Naive thymus-derived CD8-positive, alpha-beta T cell (primary cell): Measurements from ENCODE around the gene CCNQ. TPM values are rescaled to one million over a fixed set of nuclear protein-coding genes. Genes with fewer than 3 reads are reported as not detected.
A peak's percentile ranks its signal among the peaks of the same experiment; 100 is the strongest.

Experiments used
- ATAC-seq, 2 donors: fragments of 150-1000 bp; cut with Tn5 transposase in 1 of 2; sonication (Bioruptor Pico), chemical (Tn5 transposase) in 1 of 2; 1 replicate in 1 of 2; 2 replicates in 1 of 2; pipeline ENCODE4 v1.10.0; 2021; ENCODE audit warnings: mild to moderate bottlenecking in 2 of 2, moderate library complexity in 2 of 2
- POLR2A ChIA-PET: fragments of 350-600 bp; sonication (Branson Sonifier 250); formaldehyde crosslinking; loops from one replicate; lab custom pipeline; 2021; ENCODE audit warnings: antibody characterized with exemption; lab: Charles Lee
- DNase-seq, 10 donors: peaks; one replicate each; pipeline versions ENCODE4 v3.0.0 to v3.0.0-alpha.2; 2020 to 2022
- H3K27ac Mint-ChIP-seq, 10 donors: one replicate each; pipeline ENCODE4 v1.8.0; 2020 to 2022; ENCODE audit warnings: mild to moderate bottlenecking in 10 of 10, mixed read lengths in 10 of 10, moderate library complexity in 4 of 10, inconsistent platforms in 1 of 10
- H3K27me3 Mint-ChIP-seq, 5 donors: one replicate each; pipeline ENCODE4 v1.8.0; 2021 to 2022; ENCODE audit warnings: mixed read lengths in 5 of 5
- H3K36me3 Mint-ChIP-seq, 3 donors: one replicate each; pipeline ENCODE4 v1.8.0; 2020 to 2022; ENCODE audit warnings: mixed read lengths in 3 of 3, mild to moderate bottlenecking in 2 of 3, inconsistent platforms in 1 of 3
- H3K4me1 Mint-ChIP-seq, 4 donors: one replicate each; pipeline ENCODE4 v1.8.0; 2021 to 2022; ENCODE audit warnings: mixed read lengths in 4 of 4
- H3K4me3 Mint-ChIP-seq, 10 donors: one replicate each; pipeline ENCODE4 v1.8.0; 2020 to 2022; ENCODE audit warnings: mild to moderate bottlenecking in 10 of 10, mixed read lengths in 10 of 10, moderate library complexity in 6 of 10, inconsistent platforms in 1 of 10
- H3K9me3 Mint-ChIP-seq, 9 donors: one replicate each; pipeline ENCODE4 v1.8.0; 2020 to 2022; ENCODE audit warnings: mixed read lengths in 9 of 9, mild to moderate bottlenecking in 3 of 9, inconsistent platforms in 1 of 9, moderate library complexity in 1 of 9
- polyA plus RNA-seq, 3 donors: library from polyadenylated mRNA; unstranded; fragments of 300-500 nt; fragmentation: Illumina TruSeq; gene quantifications; one replicate each; pipeline ENCODE4 v1.2.3, GENCODE V29; 2021
- total RNA-seq, 8 experiments: library from RNA in 2 of 8; stranded (reverse) in 2 of 8; gene quantifications; one replicate each; pipeline ENCODE4 v1.2.3 and lab custom pipeline; 2021 to 2026

CCNQ gene
- total and polyA plus RNA-seq, 5 experiments from 2014 or later, result 25.3 to 37.6 (median 28.7) TPM

DNA sequence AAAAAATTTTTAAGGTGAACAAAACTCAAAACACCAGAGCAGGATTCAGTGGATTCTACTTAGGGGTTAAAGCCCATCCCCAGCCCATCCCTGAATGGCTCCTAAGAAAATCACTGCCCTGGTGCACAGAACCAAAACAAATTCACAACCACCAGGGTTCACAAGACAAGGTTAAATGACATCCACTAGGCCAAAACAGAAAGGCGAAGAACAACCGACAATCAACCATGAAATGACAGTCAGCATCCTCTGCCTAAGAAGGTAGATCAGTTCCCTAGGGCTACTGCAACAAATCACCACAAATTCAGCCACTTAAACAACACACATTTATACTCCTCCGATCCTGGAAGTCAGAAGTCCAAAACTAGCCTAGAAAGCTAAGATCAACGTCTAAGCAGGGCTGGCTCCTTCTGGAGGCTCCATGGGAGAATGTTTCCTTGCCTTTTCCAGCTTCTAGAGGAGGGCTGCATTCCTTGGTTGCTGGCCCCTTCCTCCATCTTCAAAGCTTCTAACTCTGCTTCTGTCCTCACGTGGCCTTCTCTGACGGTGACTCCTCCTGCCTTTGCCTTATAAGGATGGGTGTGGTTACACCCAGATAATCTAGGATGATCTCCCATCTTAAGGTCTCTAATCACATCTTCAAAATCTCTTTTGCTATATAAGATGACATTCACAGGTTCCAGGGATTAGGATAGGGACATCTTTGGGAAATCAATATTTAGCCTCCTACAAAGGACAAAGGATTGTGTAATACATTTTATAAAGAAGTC, 1.8 kb downstream of the CCNQ start:
- POLR2A ChIA-PET, result interaction anchor here (1.5 kb wide), 1 partner anchor 26 kb away, joined by 6 read pairs; no protein-coding TSS in a partner anchor
- H3K4me3 Mint-ChIP-seq, result peak overlapping the region; percentile 81 to 94 (median 88)
- ATAC-seq, result no peak
- peaks cover 0 to 31% (median 0%) of the 10 kb centered on the region in 3 donors for H3K36me3 Mint-ChIP-seq
- DNase-seq, result no peak
- H3K4me1 Mint-ChIP-seq, result peaks cover 14 to 44% (median 40%) of the 10 kb centered on the region in 4 donors
- no peaks in the 10 kb centered on the region for H3K27me3 Mint-ChIP-seq
- H3K9me3 Mint-ChIP-seq, result peaks cover 0 to 2% (median 0%) of the 10 kb centered on the region in 9 donors
- peak overlapping the region in 6 of 10 donors; percentile 10 to 87 (median 50) for H3K27ac Mint-ChIP-seq

DNA sequence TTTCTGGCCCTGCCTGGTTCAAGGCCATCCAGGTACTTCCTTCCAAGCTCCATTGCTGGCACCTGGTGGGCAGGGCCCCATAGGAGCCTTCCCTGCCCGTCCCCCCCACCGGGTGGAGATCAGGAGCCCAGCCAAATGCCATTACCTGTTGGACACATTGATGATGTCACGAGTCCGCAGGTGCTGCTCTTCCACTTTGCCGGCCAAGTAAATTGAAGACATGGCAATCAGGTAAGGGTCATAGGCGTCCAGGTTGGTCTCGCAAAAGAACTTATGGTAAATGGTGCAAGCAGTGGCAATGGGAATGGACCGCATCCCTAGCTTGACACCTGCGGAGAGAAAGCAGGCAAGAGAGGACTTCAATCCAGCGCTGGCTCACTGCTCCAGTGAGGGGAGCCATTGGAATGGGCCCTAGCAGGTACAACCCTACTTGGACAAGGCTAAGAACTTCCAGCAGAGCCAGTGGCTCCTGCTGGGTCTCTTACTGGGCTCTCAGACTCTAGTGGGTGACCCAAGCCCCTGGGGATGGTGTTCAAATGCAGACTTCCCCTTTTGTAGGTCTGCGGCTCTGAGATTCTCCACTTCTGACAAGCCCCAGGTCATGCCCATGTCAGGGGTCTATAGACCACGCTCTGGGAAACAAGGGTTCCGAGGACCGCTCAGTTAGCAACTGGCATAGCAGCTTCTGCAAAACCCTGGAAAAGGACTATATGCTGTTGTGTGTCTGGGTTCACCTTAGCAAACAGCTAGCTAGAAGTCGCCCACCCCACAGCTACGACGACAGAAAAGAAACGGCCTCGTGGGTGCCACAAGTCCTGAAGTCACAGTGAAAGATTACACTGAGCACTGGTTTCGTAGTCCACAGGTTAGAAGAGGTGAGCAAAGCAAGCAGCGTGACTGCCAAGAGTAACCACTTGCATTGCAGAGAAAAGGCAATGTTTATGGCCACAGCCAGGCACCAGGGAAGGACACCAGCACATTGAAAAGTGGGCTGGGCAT, 2.8 kb downstream of the CCNQ start:
- Mint-ChIP-seq H3K27ac (peak overlapping the region in 5 of 10 donors; percentile 8 to 87 (median 43)), H3K27me3 (no peaks in the 10 kb centered on the region), H3K36me3 (peaks cover 0 to 37% (median 0%) of the 10 kb centered on the region in 3 donors), H3K9me3 (peaks cover 0 to 2% (median 0%) of the 10 kb centered on the region in 9 donors), H3K4me1 (peaks cover 14 to 46% (median 37%) of the 10 kb centered on the region in 4 donors), H3K4me3 (peak overlapping the region in 7 of 10 donors; percentile 21 to 92 (median 61))
- DNase-seq (no peak), ATAC-seq (no peak)
- POLR2A ChIA-PET, result interaction anchor here (1.2 kb wide), 1 partner anchor 13 kb away, joined by 4 read pairs; no protein-coding TSS in a partner anchor

DNA sequence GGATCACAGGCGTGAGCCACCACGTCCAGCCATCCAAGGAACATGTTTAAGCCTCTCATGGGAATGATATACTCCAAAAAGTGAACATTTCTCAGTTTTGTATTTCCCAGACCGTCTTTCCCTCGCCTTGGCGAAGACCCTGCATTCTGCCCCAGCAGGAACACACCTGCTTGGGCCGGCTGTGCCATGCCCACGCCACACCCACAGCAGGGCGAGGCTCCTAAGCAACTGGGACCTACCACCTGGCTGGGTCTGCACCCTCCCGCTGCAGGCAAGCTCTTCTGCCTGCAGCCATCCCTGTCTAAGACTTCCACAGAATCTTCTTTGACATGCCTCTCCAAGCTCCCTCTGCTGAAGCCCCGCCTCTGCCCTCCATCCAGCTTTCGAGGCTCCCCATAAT, 3.6 kb downstream of the CCNQ start:
- ATAC-seq (no peak), DNase-seq (no peak)
- POLR2A ChIA-PET, result interaction anchor here (1.2 kb wide), 1 partner anchor 13 kb away, joined by 4 read pairs; no protein-coding TSS in a partner anchor
- Mint-ChIP-seq H3K9me3 (peaks cover 0 to 2% (median 0%) of the 10 kb centered on the region in 9 donors), H3K36me3 (peaks cover 0 to 41% (median 0%) of the 10 kb centered on the region in 3 donors), H3K4me3 (no peak overlapping the region), H3K4me1 (peaks cover 13 to 41% (median 32%) of the 10 kb centered on the region in 4 donors), H3K27ac (peak overlapping the region in 2 of 10 donors; percentile 43 to 60), H3K27me3 (no peaks in the 10 kb centered on the region)

DNA sequence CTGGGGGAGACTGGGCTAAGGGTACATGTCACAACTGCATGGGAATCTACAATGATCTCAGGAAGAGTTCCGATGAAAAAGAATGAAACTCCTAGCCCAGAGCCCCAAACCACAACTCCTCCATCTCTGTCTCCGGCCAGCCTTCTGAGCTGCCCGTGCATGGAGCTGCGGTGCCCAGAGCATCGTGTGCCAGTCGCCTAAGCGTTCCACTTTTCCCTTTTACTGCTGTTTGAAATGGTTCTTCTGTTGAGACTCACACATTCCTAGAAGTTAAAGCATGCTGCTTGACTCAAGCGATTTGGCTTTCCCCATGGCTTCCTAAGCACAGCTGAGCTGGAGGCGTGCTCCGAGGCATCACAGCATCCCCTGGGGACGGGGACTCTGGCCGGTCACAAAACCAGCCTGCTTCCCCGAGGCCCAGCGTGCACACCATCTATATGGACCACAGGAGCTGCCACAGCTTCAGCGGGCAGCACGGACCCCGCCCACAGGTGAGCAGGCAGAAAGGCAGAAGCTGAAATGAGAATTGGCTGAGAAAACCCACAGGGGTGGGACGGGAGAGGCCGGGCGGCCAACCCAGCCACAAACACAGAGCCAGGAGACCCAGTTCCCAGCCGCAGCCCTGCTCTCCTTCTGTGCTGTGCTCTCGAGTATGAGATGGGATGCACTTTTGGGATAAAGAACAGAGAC, 5.0 kb downstream of the CCNQ start:
- no peak for ATAC-seq
- Mint-ChIP-seq H3K4me3 (no peak overlapping the region), H3K4me1 (peaks cover 9 to 34% (median 25%) of the 10 kb centered on the region in 4 donors), H3K36me3 (peaks cover 0 to 43% (median 0%) of the 10 kb centered on the region in 3 donors), H3K9me3 (peaks cover 0 to 2% (median 0%) of the 10 kb centered on the region in 9 donors), H3K27me3 (no peaks in the 10 kb centered on the region), H3K27ac (no peak overlapping the region)
- POLR2A ChIA-PET, result no interaction called here
- DNase-seq, result no peak

DNA sequence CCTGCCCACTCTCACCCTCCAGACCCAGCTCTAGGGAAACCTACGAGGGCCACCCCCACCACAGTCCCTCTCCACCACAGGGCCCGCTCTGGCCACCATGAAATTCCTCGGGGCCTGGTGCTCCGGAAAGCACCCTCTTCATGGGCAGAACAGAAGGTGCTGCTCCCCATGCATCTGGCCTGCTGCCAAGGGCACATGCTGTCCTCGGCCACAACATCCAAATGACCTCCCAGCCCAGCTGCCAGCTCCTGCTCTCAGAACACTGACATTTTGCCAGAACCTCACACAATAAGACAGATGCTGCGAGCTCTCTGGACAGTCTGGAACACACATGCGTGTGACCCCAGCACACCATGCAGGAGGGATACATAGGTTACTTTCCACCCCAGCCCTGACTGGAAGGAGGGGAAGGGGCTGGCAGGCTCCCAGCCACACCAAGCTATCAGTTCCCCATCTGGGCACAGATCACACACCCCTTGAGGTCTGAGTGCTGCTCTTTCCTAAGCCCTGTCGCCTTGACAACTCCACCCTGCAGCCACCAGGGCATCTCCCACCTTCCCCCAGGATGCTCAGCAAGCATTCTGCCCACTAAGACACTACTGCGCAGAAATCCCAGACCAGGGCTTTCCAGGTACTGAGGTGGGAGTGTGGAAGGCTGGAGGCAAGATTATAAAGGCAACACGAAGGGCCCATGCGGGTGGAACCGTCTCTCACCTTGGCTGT, 5.8 kb downstream of the CCNQ start:
- no peak for DNase-seq
- Mint-ChIP-seq H3K4me1 (peaks cover 9 to 31% (median 24%) of the 10 kb centered on the region in 4 donors), H3K4me3 (no peak overlapping the region), H3K27me3 (no peaks in the 10 kb centered on the region), H3K27ac (peak overlapping the region in 2 of 10 donors; percentile 54 to 57), H3K9me3 (peaks cover 0 to 2% (median 0%) of the 10 kb centered on the region in 9 donors), H3K36me3 (peaks cover 0 to 45% (median 0%) of the 10 kb centered on the region in 3 donors)
- POLR2A ChIA-PET, result no interaction called here
- no peak for ATAC-seq

DNA sequence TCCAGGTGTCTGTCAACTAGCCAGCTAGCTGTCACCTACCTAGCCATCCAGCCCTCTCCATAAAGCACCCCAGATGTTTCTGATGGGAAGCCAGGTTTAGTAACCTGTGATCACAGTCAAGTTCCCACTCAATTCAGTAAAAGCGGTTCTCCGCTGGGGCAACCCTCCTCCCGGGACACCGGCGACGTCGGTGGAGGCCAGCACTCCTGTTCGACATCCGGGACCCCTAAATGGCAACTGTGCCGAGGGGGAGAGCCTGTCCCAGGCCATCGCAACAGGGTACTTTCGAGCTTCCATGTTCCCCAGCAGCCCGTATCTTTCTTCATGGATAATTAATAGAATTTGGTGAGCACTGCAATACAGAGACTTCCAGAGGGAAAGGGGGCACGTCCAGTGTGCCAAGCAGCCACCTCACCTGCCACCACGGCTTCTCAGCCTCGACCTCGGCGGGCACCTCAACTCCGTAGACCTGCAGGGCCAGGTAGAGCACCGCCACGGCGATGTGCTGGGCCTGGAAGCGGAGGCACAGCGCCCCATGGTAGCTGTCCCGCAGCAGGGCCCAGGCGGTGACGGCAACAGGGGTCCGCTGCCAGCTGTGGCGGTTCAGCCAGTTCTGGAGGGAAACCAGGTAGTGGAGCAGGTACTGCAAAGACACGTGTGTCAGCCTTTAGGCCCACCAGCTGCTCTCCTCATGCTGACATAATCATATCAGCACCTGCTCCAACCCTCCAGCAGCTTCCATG, 6.7 kb downstream of the CCNQ start:
- no peaks in the 10 kb centered on the region for H3K9me3 Mint-ChIP-seq
- POLR2A ChIA-PET, result no interaction called here
- H3K36me3 Mint-ChIP-seq, result peaks cover 0 to 52% (median 0%) of the 10 kb centered on the region in 3 donors
- no peaks in the 10 kb centered on the region for H3K27me3 Mint-ChIP-seq
- H3K4me1 Mint-ChIP-seq, result peaks cover 7 to 22% (median 16%) of the 10 kb centered on the region in 4 donors
- no peak overlapping the region for H3K4me3 Mint-ChIP-seq
- no peak for DNase-seq
- no peak for ATAC-seq
- H3K27ac Mint-ChIP-seq, result peak overlapping the region in 1 of 10 donors; percentile 57

DNA sequence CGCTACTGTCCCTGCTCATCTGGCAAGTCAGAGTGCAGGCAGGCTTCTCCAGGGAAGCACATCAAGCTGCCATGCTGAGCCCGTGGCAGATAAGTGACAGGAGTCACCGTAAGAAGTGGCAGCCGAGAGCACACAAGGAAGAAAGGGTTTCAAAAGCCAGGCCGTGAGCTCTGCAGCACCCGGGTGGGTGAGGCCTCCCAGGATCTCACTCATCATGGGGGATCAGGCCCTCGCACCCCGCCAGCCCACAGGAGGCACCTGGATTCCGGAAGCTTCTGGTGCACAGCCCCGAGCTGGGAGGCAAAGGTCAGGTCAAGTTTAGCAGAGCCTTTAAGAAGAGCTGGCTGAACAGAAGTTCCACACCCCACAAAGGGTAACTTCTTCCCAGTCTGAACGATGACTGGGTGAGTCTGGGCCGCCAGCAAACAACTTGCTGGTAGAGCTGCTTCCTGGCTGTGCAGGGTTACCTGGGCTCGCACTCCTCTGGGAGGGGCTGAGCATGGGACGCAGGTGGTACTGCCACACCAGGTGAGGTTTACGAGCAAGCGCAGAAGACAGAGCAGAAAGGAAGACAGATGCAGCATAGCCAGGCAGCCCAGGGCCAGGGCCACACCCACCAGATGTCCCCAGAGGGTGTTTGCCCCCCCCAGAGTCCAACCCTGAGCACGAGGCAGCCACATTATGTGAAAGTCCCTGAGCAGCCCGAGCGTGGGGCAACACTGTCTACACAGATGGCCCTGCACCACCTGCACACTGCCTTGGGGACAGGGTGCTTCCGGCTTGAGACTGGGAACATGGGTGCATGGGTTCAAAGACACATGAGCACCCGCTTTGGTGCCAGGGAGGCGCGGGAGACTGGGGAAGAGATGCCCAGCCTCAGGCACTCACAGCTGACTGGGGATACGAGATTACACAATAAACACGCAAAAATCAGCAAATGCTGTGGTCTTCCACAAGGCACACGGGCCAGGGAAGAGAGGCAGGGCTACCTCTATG, 7.7 kb downstream of the CCNQ start:
- ATAC-seq (no peak), DNase-seq (no peak)
- POLR2A ChIA-PET, result no interaction called here
- H3K4me1 Mint-ChIP-seq, result peaks cover 5 to 12% (median 8%) of the 10 kb centered on the region in 4 donors
- H3K27me3 Mint-ChIP-seq, result no peaks in the 10 kb centered on the region
- H3K27ac Mint-ChIP-seq, result peak overlapping the region in 2 of 10 donors; percentile 48 to 80
- H3K9me3 Mint-ChIP-seq, result no peaks in the 10 kb centered on the region
- peaks cover 0 to 60% (median 0%) of the 10 kb centered on the region in 3 donors for H3K36me3 Mint-ChIP-seq
- H3K4me3 Mint-ChIP-seq, result no peak overlapping the region

DNA sequence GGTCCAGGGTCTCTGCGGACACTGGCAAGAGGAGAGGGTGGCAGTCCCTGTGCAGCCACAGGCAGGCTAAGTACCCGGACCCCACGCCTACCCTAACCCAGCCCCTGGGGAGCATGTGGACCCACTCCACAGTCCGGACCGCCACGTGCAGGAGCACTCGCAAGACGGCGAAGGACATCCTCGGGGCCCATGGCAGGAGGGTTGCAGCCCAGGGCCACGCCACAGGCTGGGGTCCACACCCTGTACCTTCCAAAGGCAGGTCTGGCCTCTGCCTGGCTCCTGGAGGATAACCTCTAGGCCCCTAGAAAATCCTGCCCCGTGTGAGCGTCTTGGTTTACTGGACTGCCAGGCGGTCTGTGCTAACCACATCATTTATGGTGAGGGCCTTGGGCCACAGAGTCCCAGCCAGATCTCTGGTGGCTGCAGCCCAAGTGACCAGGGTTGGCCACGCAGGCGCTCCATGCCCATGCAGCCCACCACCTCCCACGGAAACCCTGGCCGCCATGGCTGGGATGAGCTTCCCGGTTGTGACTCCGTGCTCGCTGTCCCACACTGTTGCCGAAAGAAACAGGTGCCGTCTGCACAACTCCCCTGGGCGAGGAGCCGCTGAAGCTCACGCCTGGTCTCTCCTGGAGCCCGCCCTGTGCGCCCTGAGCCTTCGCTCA, 10.0 kb downstream of the CCNQ start:
- H3K4me1 Mint-ChIP-seq, result peaks cover under 1 to 4% (median 1%) of the 10 kb centered on the region in 4 donors
- ATAC-seq (no peak), DNase-seq (peak in 1 of 10 donors; percentile 31)
- no peak overlapping the region for H3K27ac Mint-ChIP-seq
- no peak overlapping the region for H3K4me3 Mint-ChIP-seq
- H3K36me3 Mint-ChIP-seq, result peaks cover 0 to 48% (median 0%) of the 10 kb centered on the region in 3 donors
- no peaks in the 10 kb centered on the region for H3K9me3 Mint-ChIP-seq
- POLR2A ChIA-PET, result no interaction called here
- no peaks in the 10 kb centered on the region for H3K27me3 Mint-ChIP-seq

DNA sequence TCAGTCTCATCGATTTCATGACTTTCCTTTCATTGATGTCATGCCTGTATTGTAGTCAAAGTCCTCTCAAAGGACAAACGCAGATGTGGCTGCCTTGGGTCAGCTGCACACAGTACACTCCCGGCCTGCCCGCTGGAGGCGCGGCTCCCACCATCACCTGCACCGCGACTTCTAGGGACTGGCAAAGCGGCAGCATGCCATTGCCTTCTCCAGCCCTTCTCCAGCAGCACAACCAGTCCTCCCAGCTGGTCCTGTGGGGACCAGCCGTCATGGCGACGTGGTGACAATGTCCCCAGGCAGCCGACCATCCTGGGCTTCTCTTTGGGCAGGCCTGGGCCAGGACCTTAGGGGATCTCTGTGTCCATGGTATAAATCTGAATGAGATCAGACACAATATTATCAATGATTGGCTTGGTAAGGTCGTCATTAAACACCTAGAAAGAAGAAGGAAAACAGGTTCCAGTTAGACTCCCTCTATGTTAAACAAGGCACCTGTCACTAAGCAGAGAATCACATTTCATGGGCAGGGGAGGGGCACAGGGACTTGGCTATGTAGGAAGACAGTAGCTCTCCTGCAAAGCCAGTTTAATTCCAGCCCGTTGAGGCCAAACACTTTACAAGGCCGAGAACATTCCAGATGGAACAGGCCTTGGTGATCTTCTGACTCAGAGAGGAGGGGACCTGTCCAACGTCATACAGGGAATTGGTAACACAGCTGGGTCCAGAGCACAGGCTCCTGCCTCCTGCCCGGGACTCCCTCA, 10.7 kb downstream of the CCNQ start:
- no peak overlapping the region for H3K27ac Mint-ChIP-seq
- no peak for ATAC-seq
- DNase-seq, result no peak
- POLR2A ChIA-PET, result interaction anchor here (0.6 kb wide), 1 partner anchor 171 kb away, joined by 5 read pairs; no protein-coding TSS in a partner anchor
- peaks cover 0 to 41% (median 0%) of the 10 kb centered on the region in 3 donors for H3K36me3 Mint-ChIP-seq
- no peaks in the 10 kb centered on the region for H3K9me3 Mint-ChIP-seq
- peaks cover 4 to 10% (median 9%) of the 10 kb centered on the region in 4 donors for H3K4me1 Mint-ChIP-seq
- no peaks in the 10 kb centered on the region for H3K27me3 Mint-ChIP-seq
- no peak overlapping the region for H3K4me3 Mint-ChIP-seq
